Lung (tissue), 12 donors: Measurements from ENCODE around the gene RECQL. TPM values are rescaled to one million over a fixed set of nuclear protein-coding genes. Genes with fewer than 3 reads are reported as not detected.

ENCODE experiments used
- ATAC-seq: fragments of 200-7000 bp; cut with Tn5 transposase; one replicate; pipeline ENCODE4 v1.9.1; 2020; ENCODE audit warnings: moderate number of reproducible peaks; ENCODE audit not compliant: insufficient read depth, low FRiP score
- DNase-seq, 3 donors: peaks; one replicate each; pipeline ENCODE4 v3.0.0-alpha.2; 2013 to 2017
- H3K27ac ChIP-seq, 2 donors: one replicate each; pipeline ENCODE4 v1.5.1; 2013; ENCODE audit warnings: mild to moderate bottlenecking in 2 of 2, moderate library complexity in 2 of 2, control low read depth in 1 of 2, inconsistent platforms in 1 of 2, low read depth in 1 of 2, low read length in 1 of 2
- H3K27me3 ChIP-seq, 3 donors: one replicate each; pipeline ENCODE4 v1.5.1; 2013; ENCODE audit warnings: low read length in 2 of 3; ENCODE audit not compliant: control insufficient read depth in 3 of 3, insufficient read depth in 3 of 3
- H3K36me3 ChIP-seq, 4 donors: one replicate each; pipeline ENCODE4 v1.5.1; 2013; ENCODE audit warnings: low read length in 4 of 4, mild to moderate bottlenecking in 1 of 4, moderate library complexity in 1 of 4; ENCODE audit not compliant: control insufficient read depth in 4 of 4, insufficient read depth in 4 of 4
- H3K4me1 ChIP-seq, 5 donors: one replicate each; pipeline ENCODE4 v1.5.1; 2013; ENCODE audit warnings: low read length in 5 of 5, mild to moderate bottlenecking in 2 of 5, moderate library complexity in 1 of 5; ENCODE audit not compliant: control insufficient read depth in 5 of 5, insufficient read depth in 5 of 5
- H3K4me3 ChIP-seq: one replicate; pipeline ENCODE4 v1.5.1; 2013; ENCODE audit warnings: mild to moderate bottlenecking, control low read depth, moderate library complexity
- H3K9ac ChIP-seq, 2 donors: one replicate each; pipeline ENCODE4 v1.5.1; 2013; ENCODE audit warnings: low read length in 2 of 2, control low read depth in 1 of 2; ENCODE audit not compliant: insufficient read depth in 1 of 2
- H3K9me3 ChIP-seq, 4 donors: one replicate each; pipeline ENCODE4 v1.5.1; 2013; ENCODE audit warnings: low read length in 3 of 4, mild to moderate bottlenecking in 1 of 4, moderate library complexity in 1 of 4; ENCODE audit not compliant: control insufficient read depth in 4 of 4, insufficient read depth in 3 of 4
- CTCF ChIP-seq: IDR thresholded peaks from 2 replicates; pipeline ENCODE4 v1.5.1; 2012; ENCODE audit warnings: mild to moderate bottlenecking; ENCODE audit errors: control extremely low read depth, extremely low read depth
- WGBS, 2 donors: extraction: QIAGEN DNeasy Blood & Tissue Kit; methylation state at CpG; one replicate each; pipeline ENCODE4 v1.1.7; 2013; 5-methylcytosine and 5-hydroxymethylcytosine counted together
- polyA plus RNA-seq, 2 donors: library from polyadenylated mRNA; stranded (reverse); fragments of 200-250 nt; gene quantifications; one replicate each; pipeline ENCODE4 v1.2.1, GENCODE V29; 2013
- total RNA-seq, 2 donors: library from RNA; depleted of rRNA in 1 of 2; stranded (reverse); fragments of >200 nt in 1 of 2; gene quantifications; one replicate each; pipeline ENCODE4 v1.2.1, GENCODE V29; 2014 to 2021
- donor health status: control.
- donor health status: control.
- donor health status: Bipolar disorder and iron deficiency.
- donor health status: healthy.
- donor health status: DM: yes; HTN: yes; CAD: no.

The RECQL gene
- total and polyA plus RNA-seq, 4 donors, result 13.8 to 36.0 (median 29.6) TPM

GRCh38 chr12:21545557-21545956 is 44.1 kb upstream of the RECQL start:
- Histone ChIP-seq H3K4me3 (no peak overlapping the region), H3K9ac (no peak overlapping the region), H3K27ac (no peak overlapping the region), H3K9me3 (no peaks in the 10 kb centered on the region), H3K4me1 (no peaks in the 10 kb centered on the region), H3K36me3 (no peaks in the 10 kb centered on the region), H3K27me3 (no peaks in the 10 kb centered on the region)
- 86 to 96% methylated on average over 2 of the region's 2 CpGs for WGBS, 2 donors
- ATAC-seq (no peak), DNase-seq (no peak)
- no peak for TF ChIP-seq CTCF

- H3K27me3 ChIP-seq, result no peaks in the 10 kb centered on the region
- TF ChIP-seq CTCF, result no peak
These were observed 41.7 kb upstream of the RECQL start for GRCh38 chr12:21543151-21543550.

GRCh38 chr12:21542403-21542802 is 41.0 kb upstream of the RECQL start:
- Histone ChIP-seq H3K4me3 (no peak overlapping the region), H3K4me1 (no peaks in the 10 kb centered on the region), H3K27ac (no peak overlapping the region), H3K9me3 (no peaks in the 10 kb centered on the region), H3K27me3 (no peaks in the 10 kb centered on the region), H3K9ac (no peak overlapping the region), H3K36me3 (no peaks in the 10 kb centered on the region)
- no peak for TF ChIP-seq CTCF
- DNase-seq, result no peak
- no peak for ATAC-seq
- WGBS, 2 donors, result 37 to 61% methylated on average over 5 of the region's 5 CpGs

More at GRCh38 chr12:21543151-21543550, 41.7 kb upstream of the RECQL start:
- DNase-seq (no peak), ATAC-seq (no peak)
- no peaks in the 10 kb centered on the region for H3K4me1 ChIP-seq
- no peaks in the 10 kb centered on the region for H3K36me3 ChIP-seq
- H3K9me3 ChIP-seq, result no peaks in the 10 kb centered on the region
- H3K9ac ChIP-seq, result no peak overlapping the region
- no peak overlapping the region for H3K27ac ChIP-seq
- H3K4me3 ChIP-seq, result no peak overlapping the region

GRCh38 chr12:21541773-21542172 is 40.3 kb upstream of the RECQL start:
- no peak overlapping the region for H3K27ac ChIP-seq
- no peaks in the 10 kb centered on the region for H3K4me1 ChIP-seq
- ATAC-seq (no peak), DNase-seq (no peak)
- no peaks in the 10 kb centered on the region for H3K27me3 ChIP-seq
- TF ChIP-seq CTCF, result no peak
- H3K9me3 ChIP-seq, result no peaks in the 10 kb centered on the region
- no peak overlapping the region for H3K4me3 ChIP-seq
- H3K9ac ChIP-seq, result no peak overlapping the region
- no peaks in the 10 kb centered on the region for H3K36me3 ChIP-seq
- 88 to 92% methylated on average over 6 of the region's 6 CpGs for WGBS, 2 donors
